PFSK-1 (cell line): ENCODE measurements around the gene SLC25A20.

Experiments
- FOXP2 ChIP-seq: optimal IDR thresholded peaks from 2 replicates; pipeline ENCODE3; 2011; ENCODE audit warnings: borderline replicate concordance, control low read depth, inconsistent platforms; ENCODE audit not compliant: insufficient read depth; ENCODE audit errors: extremely low read length, extremely low read depth
- POLR2AphosphoS5 ChIP-seq: IDR thresholded peaks from 2 replicates; pipeline ENCODE4 v1.6.1; 2012; ENCODE audit warnings: low read depth, mild to moderate bottlenecking, control low read depth, low read length, moderate library complexity
- REST ChIP-seq, 2 experiments: IDR thresholded peaks; 2 replicates each; pipeline versions ENCODE4 v1.6.1 to v1.8.0; 2011 to 2012; ENCODE audit warnings: low read depth in 2 of 2, low read length in 2 of 2, control low read depth in 1 of 2, inconsistent platforms in 1 of 2, mild to moderate bottlenecking in 1 of 2, moderate library complexity in 1 of 2; ENCODE audit not compliant: insufficient read depth in 1 of 2
- SIN3A ChIP-seq: IDR thresholded peaks from 2 replicates; pipeline ENCODE4 v1.6.1; 2012; ENCODE audit warnings: mild to moderate bottlenecking, low read length, moderate library complexity, borderline replicate concordance; ENCODE audit not compliant: insufficient read depth
- TAF1 ChIP-seq: IDR thresholded peaks from 2 replicates; pipeline ENCODE4 v1.6.1; 2012; ENCODE audit warnings: low read length, control low read depth, borderline replicate concordance; ENCODE audit not compliant: insufficient read depth

GRCh38 chr3:48819234-48820221, 79.2 kb downstream of the SLC25A20 start:
- no peak for TF ChIP-seq POLR2AphosphoS5
- TF ChIP-seq REST (IDR thresholded peaks at IDR 0.05; ENCODE audit: insufficient read depth in 1 of 2, low read depth in 2 of 2, low read length in 2 of 2): no peak
- TF ChIP-seq TAF1: no peak
- TF ChIP-seq SIN3A: no peak
- TF ChIP-seq FOXP2: no peak
